ENCODE measurements around the gene DPYSL5. TPM values are rescaled to one million over a fixed set of nuclear protein-coding genes. Genes with fewer than 3 reads are reported as not detected.

The DPYSL5 gene
- total RNA-seq, 1 donor from 2014 or later = 2.8 TPM

GRCh38 chr2:26892133-26892532 is 44.2 kb downstream of the DPYSL5 start:
- DNase-seq (ENCODE audit: low spot score in 2 of 2, unreplicated experiment in 2 of 2) = no peak
- peaks cover 22% of the 10 kb centered on the region for H3K9me3 Mint-ChIP-seq
- H3K4me3 Mint-ChIP-seq = no peak overlapping the region
- TF ChIP-seq CTCF (IDR thresholded peaks at IDR 0.05; ENCODE audit: unreplicated experiment) = no peak
- H3K27ac Mint-ChIP-seq = no peak overlapping the region
- no peaks in the 10 kb centered on the region for H3K4me1 Mint-ChIP-seq
- H3K36me3 Mint-ChIP-seq = no peaks in the 10 kb centered on the region
- H3K27me3 Mint-ChIP-seq (ENCODE audit: low read depth) = peaks cover 5% of the 10 kb centered on the region

- DNase-seq (ENCODE audit: low spot score in 2 of 2, unreplicated experiment in 2 of 2) = no peak
- H3K9me3 Mint-ChIP-seq = peaks cover 27% of the 10 kb centered on the region
- TF ChIP-seq CTCF (IDR thresholded peaks at IDR 0.05; ENCODE audit: unreplicated experiment) = no peak
Observed at GRCh38 chr2:26892922-26893524, 45.1 kb downstream of the DPYSL5 start.

GRCh38 chr2:26894136-26894535 is 46.2 kb downstream of the DPYSL5 start:
- Mint-ChIP-seq H3K27ac (no peak overlapping the region), H3K9me3 (peaks cover 27% of the 10 kb centered on the region), H3K27me3 (ENCODE audit: low read depth) (peaks cover 6% of the 10 kb centered on the region), H3K4me3 (no peak overlapping the region), H3K36me3 (no peaks in the 10 kb centered on the region), H3K4me1 (no peaks in the 10 kb centered on the region)
- DNase-seq (ENCODE audit: low spot score in 2 of 2, unreplicated experiment in 2 of 2) = no peak
- TF ChIP-seq CTCF (IDR thresholded peaks at IDR 0.05; ENCODE audit: unreplicated experiment) = no peak

More at GRCh38 chr2:26892922-26893524, 45.1 kb downstream of the DPYSL5 start:
- Mint-ChIP-seq H3K36me3 (no peaks in the 10 kb centered on the region), H3K4me1 (no peaks in the 10 kb centered on the region), H3K4me3 (no peak overlapping the region), H3K27ac (no peak overlapping the region), H3K27me3 (ENCODE audit: low read depth) (peaks cover 6% of the 10 kb centered on the region)

- no peak overlapping the region for H3K4me3 Mint-ChIP-seq
- TF ChIP-seq CTCF (IDR thresholded peaks at IDR 0.05; ENCODE audit: unreplicated experiment) = no peak
- no peaks in the 10 kb centered on the region for H3K36me3 Mint-ChIP-seq
- no peak for DNase-seq (ENCODE audit: low spot score in 2 of 2, unreplicated experiment in 2 of 2)
- peaks cover 6% of the 10 kb centered on the region for H3K4me1 Mint-ChIP-seq
- H3K27me3 Mint-ChIP-seq (ENCODE audit: low read depth) = peaks cover 6% of the 10 kb centered on the region
- H3K9me3 Mint-ChIP-seq = peaks cover 27% of the 10 kb centered on the region
- H3K27ac Mint-ChIP-seq = no peak overlapping the region
Observed at GRCh38 chr2:26897807-26898479, 50.0 kb downstream of the DPYSL5 start.

- Mint-ChIP-seq H3K27ac (no peak overlapping the region), H3K9me3 (peaks cover 27% of the 10 kb centered on the region), H3K27me3 (ENCODE audit: low read depth) (peaks cover 6% of the 10 kb centered on the region), H3K4me3 (no peak overlapping the region), H3K4me1 (peaks cover 6% of the 10 kb centered on the region), H3K36me3 (no peaks in the 10 kb centered on the region)
- no peak for TF ChIP-seq CTCF (IDR thresholded peaks at IDR 0.05; ENCODE audit: unreplicated experiment)
- no peak for DNase-seq (ENCODE audit: low spot score in 2 of 2, unreplicated experiment in 2 of 2)
Observed at GRCh38 chr2:26898480-26899078, 50.6 kb downstream of the DPYSL5 start.
